Suppressor macrophage (primary cell): Measurements from ENCODE around the gene LAGE3.

Experiments used
- DNase-seq, 4 experiments: peaks; one replicate each; pipeline ENCODE4 v3.0.0-alpha.2; 2020 to 2022
- total RNA-seq, 17 experiments: gene quantifications; one replicate each; lab custom pipeline; 2026; ENCODE audit warnings: mixed read lengths in 6 of 17, inconsistent platforms in 3 of 17; lab: John Stamatoyannopoulos, UW

Gene LAGE3
- 4.9 to 13.3 (median 8.3) reads per million in 17 experiments for total RNA-seq

- DNase-seq, result peak; percentile 94 to 97 (median 96)
Observed at GRCh38 chrX:154478728-154479622, at the start of gene LAGE3. Gene LAGE3, minus strand, starts transcription at chrX:154479281. Its CDS starts 366 bp downstream, at chrX:154478915.

- peak; percentile 63 to 80 (median 76) for DNase-seq
Observed at GRCh38 chrX:154526901-154527675, 48.0 kb upstream of the LAGE3 start.

GRCh38 chrX:154525606-154526490, 46.8 kb upstream of the LAGE3 start:
- DNase-seq, result no peak

GRCh38 chrX:154519389-154519788, 40.3 kb upstream of the LAGE3 start:
- DNase-seq, result no peak

- DNase-seq, result no peak
Observed at GRCh38 chrX:154517101-154517781, 38.2 kb upstream of the LAGE3 start.

GRCh38 chrX:154516656-154517100, 37.6 kb upstream of the LAGE3 start:
- peak in 3 of 4 experiments; percentile 8 to 23 (median 20) for DNase-seq

- peak; percentile 91 to 96 (median 94) for DNase-seq
Observed at GRCh38 chrX:154515966-154516655, 37.0 kb upstream of the LAGE3 start, which contains the start of gene FAM3A. Gene FAM3A, minus strand, starts transcription at chrX:154516232. Its CDS starts 460 bp downstream, at chrX:154515772.

GRCh38 chrX:154515090-154515965, 36.2 kb upstream of the LAGE3 start:
- peak in 2 of 4 experiments; percentile 14 to 18 for DNase-seq

- peak; percentile 34 to 64 (median 52) for DNase-seq
Observed at GRCh38 chrX:154513716-154514115, 34.6 kb upstream of the LAGE3 start.

- no peak for DNase-seq
Observed at GRCh38 chrX:154512879-154513553, 33.9 kb upstream of the LAGE3 start.

- no peak for DNase-seq
Observed at GRCh38 chrX:154511761-154512160, 32.7 kb upstream of the LAGE3 start.

GRCh38 chrX:154509455-154509854, 30.4 kb upstream of the LAGE3 start:
- DNase-seq, result no peak

- no peak for DNase-seq
Observed at GRCh38 chrX:154508384-154508745, 29.3 kb upstream of the LAGE3 start.

- DNase-seq, result no peak
Observed at GRCh38 chrX:154507673-154508383, 28.7 kb upstream of the LAGE3 start.

- no peak for DNase-seq
Observed at GRCh38 chrX:154506483-154507332, 27.6 kb upstream of the LAGE3 start.

GRCh38 chrX:154505734-154506133, 26.7 kb upstream of the LAGE3 start:
- peak in 3 of 4 experiments; percentile 29 to 37 (median 36) for DNase-seq

- peak in 2 of 4 experiments; percentile 14 to 21 for DNase-seq
Observed at GRCh38 chrX:154502989-154503388, 23.9 kb upstream of the LAGE3 start.
